ENCODE results near the gene METTL21A.

GRCh38 chr2:207619764-207620203 is 5.4 kb downstream of the METTL21A start:
- TF ChIP-seq EZH2phosphoT487 (IDR thresholded peaks at IDR 0.05; ENCODE audit: borderline replicate concordance, low read length) = no peak
- TF ChIP-seq, protein P1, sequence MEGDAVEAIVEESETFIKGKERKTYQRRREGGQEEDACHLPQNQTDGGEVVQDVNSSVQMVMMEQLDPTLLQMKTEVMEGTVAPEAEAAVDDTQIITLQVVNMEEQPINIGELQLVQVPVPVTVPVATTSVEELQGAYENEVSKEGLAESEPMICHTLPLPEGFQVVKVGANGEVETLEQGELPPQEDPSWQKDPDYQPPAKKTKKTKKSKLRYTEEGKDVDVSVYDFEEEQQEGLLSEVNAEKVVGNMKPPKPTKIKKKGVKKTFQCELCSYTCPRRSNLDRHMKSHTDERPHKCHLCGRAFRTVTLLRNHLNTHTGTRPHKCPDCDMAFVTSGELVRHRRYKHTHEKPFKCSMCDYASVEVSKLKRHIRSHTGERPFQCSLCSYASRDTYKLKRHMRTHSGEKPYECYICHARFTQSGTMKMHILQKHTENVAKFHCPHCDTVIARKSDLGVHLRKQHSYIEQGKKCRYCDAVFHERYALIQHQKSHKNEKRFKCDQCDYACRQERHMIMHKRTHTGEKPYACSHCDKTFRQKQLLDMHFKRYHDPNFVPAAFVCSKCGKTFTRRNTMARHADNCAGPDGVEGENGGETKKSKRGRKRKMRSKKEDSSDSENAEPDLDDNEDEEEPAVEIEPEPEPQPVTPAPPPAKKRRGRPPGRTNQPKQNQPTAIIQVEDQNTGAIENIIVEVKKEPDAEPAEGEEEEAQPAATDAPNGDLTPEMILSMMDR (IDR thresholded peaks at IDR 0.05; ENCODE audit: low read depth, low read length, poor library complexity, severe bottlenecking) = no peak

All from DOHH2 (cell line).